Posterior vena cava (tissue), 2 donors: ENCODE results near the gene POLR2A. TPM values are rescaled to one million over a fixed set of nuclear protein-coding genes. Genes with fewer than 3 reads are reported as not detected.
A peak's percentile ranks its signal among the peaks of the same experiment; 100 is the strongest.

Source experiments
- DNase-seq: peaks from one replicate; pipeline ENCODE4 v3.0.0-alpha.2; 2020; ENCODE audit warnings: low spot score
- intact Hi-C, 2 donors: fragments of 100-400 bp; cut with DNase I; formaldehyde crosslinking; loops; one replicate each; pipeline versions ENCODE4 v1.14.1 to v1.14.2; 2022 to 2023
- long read RNA-seq, 2 donors: library from polyadenylated mRNA; unstranded; transcript quantifications; one replicate each; pipeline ENCODE4 v2.0.0, GENCODE V29; 2020 to 2021
- total RNA-seq, 2 donors: library from RNA; stranded (reverse); fragmentation: NEBNext Ultra II Directional; extraction: Animal tissue kit (Norgen Biotek cat#: 25700); gene quantifications; one replicate each; pipeline ENCODE4 v1.2.1, GENCODE V29; 2021
- donor health status: DM: yes; HTN: yes; CAD: no.
- donor health status: DM: yes; HTN: yes; CAD: no.

POLR2A gene
- total RNA-seq: 10 to 100 TPM; 65.5 to 70.0 TPM
- long read RNA-seq, donor 1, partial matches to known transcripts: 5 of 6 reads
- long read RNA-seq, donor 1, other reads (novel, unspliced or antisense): 0 of 6 reads
- long read RNA-seq, donor 2, partial matches to known transcripts: 0 of 1 reads
- long read RNA-seq, donor 2, other reads (novel, unspliced or antisense): 1 of 1 reads

GRCh38 chr17:7484067-7484918 is at the start of gene POLR2A:
Gene POLR2A (plus strand): TSS chr17:7484366.
- peak; percentile 99 for DNase-seq
- intact Hi-C loops: no loop called here

- DNase-seq: no peak
- intact Hi-C loops: loop anchor here (5.0 to 10.0 kb wide), 3 partner anchors 51 to 129 kb away; partner anchors contain the start of genes KCTD11 (in 1 of the 2), SENP3 (in 1 of the 2) and TMEM95 (in 1 of the 2)
These were observed 48.2 kb upstream of the POLR2A start for GRCh38 chr17:7435676-7436555.

GRCh38 chr17:7436556-7437368 is 47.4 kb upstream of the POLR2A start:
- intact Hi-C loops: loop anchor here (5.0 to 10.0 kb wide), 3 partner anchors 51 to 128 kb away; partner anchors contain the start of genes KCTD11 (in 1 of the 2), SENP3 (in 1 of the 2) and TMEM95 (in 1 of the 2)
- DNase-seq: peak; percentile 93

GRCh38 chr17:7437369-7437863 is 46.8 kb upstream of the POLR2A start:
- intact Hi-C loops: loop anchor here (5.0 to 10.0 kb wide), 3 partner anchors 50 to 127 kb away; partner anchors contain the start of genes KCTD11 (in 1 of the 2), SENP3 (in 1 of the 2) and TMEM95 (in 1 of the 2)

DNA sequence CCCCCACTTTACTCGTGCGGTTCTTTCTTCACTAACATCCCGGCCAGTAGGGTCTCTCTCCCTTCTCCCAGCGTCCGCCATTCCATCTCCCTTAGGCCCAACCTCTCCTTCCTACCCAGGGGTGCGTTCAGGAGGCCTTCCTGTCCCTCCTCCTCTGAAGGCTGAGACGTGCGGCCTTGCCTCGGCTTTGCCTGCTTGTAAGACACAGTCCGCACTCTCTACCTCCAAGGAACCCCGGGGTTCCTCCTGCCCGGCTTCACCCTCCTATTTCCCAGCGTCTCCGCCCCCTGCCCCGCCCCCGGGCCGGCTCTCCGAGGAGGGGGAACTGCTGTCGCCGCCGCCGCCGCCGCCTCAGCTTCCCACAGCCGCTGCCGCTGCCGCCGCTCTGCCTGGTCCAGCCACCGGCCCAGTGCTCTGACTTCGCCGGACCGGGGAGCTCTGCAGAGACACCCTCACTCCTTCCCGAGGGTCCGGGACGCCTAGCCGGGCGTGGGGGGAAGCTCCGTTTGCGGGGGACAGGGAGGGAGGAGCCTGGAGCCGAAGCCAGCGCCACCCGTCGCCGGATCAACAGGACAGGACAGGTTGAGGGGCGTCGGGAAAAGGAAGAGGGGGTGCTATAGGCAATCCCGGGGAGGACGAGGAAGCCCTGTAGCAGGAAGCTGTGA is 46.1 kb upstream of the POLR2A start:
- intact Hi-C loops: loop anchor here (5.0 to 10.0 kb wide), 3 partner anchors 49 to 127 kb away; partner anchors contain the start of genes KCTD11 (in 1 of the 2), SENP3 (in 1 of the 2) and TMEM95 (in 1 of the 2)
- DNase-seq: peak; percentile 93

More at GRCh38 chr17:7437369-7437863, 46.8 kb upstream of the POLR2A start:
- no peak for DNase-seq

GRCh38 chr17:7438656-7439460 is 45.3 kb upstream of the POLR2A start:
- intact Hi-C loops: loop anchor here (5.0 to 10.0 kb wide), 3 partner anchors 48 to 126 kb away; partner anchors contain the start of genes KCTD11 (in 1 of the 2), SENP3 (in 1 of the 2) and TMEM95 (in 1 of the 2)
- DNase-seq: no peak

- intact Hi-C loops: loop anchor here (5.0 to 10.0 kb wide), 5 partner anchors 38 to 125 kb away; partner anchors contain the start of genes KCTD11 (in 1 of the 2), SENP3 (in 1 of the 2), TMEM95 (in 1 of the 2) and ZBTB4 (in 1 of the 2)
- DNase-seq: no peak
These were observed 44.6 kb upstream of the POLR2A start, which contains the start of gene FGF11 for GRCh38 chr17:7439462-7440112. Gene FGF11 (plus strand): TSS chr17:7439512. CDS start chr17:7439621, 109 bp downstream.

DNA sequence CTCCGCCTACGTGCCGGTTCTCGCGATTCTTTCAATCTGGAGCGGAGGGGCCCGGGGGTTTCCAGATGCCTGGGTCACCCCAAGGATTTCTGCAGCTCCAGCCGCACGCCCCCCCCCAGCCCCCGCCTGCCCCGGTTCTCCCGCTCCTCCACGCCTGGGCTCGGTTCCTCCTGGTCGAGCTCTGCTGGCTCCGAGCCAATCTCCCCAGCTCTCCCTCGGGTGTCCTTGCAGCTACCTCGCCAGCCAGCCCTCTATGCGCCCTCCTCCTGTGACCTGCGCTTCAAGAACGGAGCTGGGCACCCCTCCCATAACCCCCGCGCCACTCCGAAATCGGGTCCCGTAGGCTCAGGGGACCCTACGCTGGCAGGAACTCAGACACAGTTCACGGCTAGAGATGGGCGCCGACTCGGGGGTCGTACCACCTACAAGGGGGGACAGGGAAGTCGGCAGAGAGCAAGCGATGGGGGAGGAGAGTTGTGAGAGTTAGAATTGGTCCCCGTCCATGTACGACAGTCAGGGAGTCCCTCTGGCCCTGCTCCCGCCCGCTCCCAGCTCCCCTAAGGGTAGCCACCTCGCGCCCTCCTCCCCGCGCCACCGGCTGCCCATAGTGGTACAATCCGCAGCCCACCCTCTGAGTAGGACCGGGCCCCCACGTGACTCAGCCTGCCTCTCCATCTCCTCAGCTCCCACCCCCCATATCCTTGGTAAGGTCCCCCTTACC is 43.9 kb upstream of the POLR2A start:
- intact Hi-C loops: loop anchor here in 1 of 2 donors (5.0 to 10.0 kb wide), 2 partner anchors 37 to 75 kb away; partner anchors contain the start of gene ZBTB4
- DNase-seq: no peak

- intact Hi-C loops: loop anchor here in 1 of 2 donors (5.0 to 10.0 kb wide), 2 partner anchors 36 to 74 kb away; partner anchors contain the start of gene ZBTB4
- no peak for DNase-seq
These were observed 43.4 kb upstream of the POLR2A start for GRCh38 chr17:7440834-7441195.

DNA sequence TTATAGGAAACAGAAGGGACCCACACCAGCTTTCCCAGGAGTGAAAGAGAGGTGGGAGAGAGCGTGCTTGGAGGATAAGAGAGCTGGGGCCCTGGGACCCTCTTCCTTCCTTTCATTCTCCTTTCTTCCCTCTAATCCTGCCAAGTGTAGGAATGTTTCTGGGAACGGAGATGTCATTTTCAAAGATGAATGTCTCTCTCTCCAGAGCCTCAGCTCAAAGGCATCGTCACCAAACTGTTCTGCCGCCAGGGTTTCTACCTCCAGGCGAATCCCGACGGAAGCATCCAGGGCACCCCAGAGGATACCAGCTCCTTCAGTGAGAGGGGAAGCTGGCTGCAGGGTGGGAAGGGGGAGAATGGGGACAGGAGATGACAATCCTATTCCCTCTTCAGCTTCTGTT is 42.9 kb upstream of the POLR2A start:
- intact Hi-C loops: loop anchor here in 1 of 2 donors (5.0 to 10.0 kb wide), 2 partner anchors 36 to 74 kb away; partner anchors contain the start of gene ZBTB4

DNA sequence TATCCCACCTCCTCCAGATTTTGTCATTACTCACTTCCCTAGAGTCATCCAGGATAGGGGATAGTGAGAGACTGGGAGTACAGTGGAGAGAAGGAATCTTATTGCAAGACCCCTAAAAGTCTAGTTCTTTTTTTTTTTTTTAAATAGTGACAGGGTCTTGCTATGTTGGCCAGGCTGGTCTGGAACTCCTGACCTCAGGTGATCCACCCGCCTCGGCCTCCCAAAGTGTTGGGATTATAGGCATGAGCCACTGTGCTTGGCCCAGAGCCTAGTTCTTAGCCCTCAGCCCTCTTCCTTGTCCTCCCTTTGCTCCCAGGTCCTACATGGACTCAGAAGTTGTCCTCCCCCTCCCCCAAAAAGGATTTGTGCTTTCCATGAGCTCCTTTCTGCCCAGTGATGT is 42.0 kb upstream of the POLR2A start:
- intact Hi-C loops: loop anchor here (1.0 to 10.0 kb wide), 3 partner anchors 31 to 73 kb away; partner anchors contain the start of gene ZBTB4 (in 1 of the 2)
- no peak for DNase-seq

More for the DNA sequence above, 42.9 kb upstream of the POLR2A start:
- no peak for DNase-seq

DNA sequence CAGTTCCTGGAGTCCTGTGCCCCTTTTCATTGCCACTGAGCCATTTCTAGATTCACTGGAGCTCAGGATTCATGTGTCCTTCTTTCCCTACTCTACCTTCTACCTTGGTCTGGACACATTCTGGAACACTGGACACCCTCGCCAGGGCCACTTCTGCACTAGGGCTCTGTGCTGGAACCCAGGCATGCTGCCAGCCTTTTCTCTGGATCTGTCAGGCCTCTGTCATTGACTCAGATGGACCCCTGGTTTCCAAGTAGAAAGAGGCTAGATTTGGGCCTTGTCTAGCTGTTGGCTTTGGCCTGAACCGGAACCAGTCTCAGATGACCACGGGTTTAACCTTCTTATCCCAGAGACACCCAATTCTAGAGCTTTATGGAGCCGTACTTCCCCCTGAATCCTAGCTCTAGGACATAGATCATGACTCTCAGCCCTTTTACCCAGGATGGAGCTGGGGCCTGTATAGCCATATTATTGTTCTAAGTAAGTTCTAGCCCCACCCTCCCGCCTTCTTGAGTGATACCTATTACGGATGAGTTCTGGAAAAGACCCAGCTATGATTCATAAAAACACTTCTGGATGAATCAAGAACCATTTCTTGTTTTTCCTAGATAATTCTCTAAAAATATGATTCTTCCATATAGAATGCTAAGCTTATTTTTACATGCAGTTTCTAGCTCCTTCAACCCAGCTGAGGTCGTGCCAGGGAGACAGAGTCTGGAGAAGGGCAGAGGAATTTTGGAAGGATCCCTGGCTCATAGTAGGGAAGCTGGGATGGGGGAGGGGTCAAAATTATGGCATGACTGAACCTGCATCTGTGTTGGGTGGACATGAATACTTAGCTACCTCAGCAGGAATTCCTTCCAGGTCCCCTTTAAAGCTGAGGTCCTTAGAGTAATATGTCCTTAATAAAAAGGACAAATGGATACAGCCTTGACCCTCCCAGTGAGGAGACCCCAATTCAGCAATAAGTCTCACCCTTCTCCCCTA is 40.4 kb upstream of the POLR2A start:
- intact Hi-C loops: loop anchor here in 1 of 2 donors (5.0 to 10.0 kb wide), 2 partner anchors 34 to 71 kb away; partner anchors contain the start of gene ZBTB4
- DNase-seq: no peak
